Fibroblast of peridontal ligament (primary cell): ENCODE data around the gene CCDC92B.
"Not testable (repeated sequence)": the region's sequence is repeated elsewhere in the genome, so short reads cannot be mapped to it uniquely, and the experiment has no call there.

Source experiments
- DNase-seq: peaks from one replicate; pipeline ENCODE4 v3.0.0-alpha.2; 2010; ENCODE audit errors: extremely low read depth

CCDC92B gene

DNA sequence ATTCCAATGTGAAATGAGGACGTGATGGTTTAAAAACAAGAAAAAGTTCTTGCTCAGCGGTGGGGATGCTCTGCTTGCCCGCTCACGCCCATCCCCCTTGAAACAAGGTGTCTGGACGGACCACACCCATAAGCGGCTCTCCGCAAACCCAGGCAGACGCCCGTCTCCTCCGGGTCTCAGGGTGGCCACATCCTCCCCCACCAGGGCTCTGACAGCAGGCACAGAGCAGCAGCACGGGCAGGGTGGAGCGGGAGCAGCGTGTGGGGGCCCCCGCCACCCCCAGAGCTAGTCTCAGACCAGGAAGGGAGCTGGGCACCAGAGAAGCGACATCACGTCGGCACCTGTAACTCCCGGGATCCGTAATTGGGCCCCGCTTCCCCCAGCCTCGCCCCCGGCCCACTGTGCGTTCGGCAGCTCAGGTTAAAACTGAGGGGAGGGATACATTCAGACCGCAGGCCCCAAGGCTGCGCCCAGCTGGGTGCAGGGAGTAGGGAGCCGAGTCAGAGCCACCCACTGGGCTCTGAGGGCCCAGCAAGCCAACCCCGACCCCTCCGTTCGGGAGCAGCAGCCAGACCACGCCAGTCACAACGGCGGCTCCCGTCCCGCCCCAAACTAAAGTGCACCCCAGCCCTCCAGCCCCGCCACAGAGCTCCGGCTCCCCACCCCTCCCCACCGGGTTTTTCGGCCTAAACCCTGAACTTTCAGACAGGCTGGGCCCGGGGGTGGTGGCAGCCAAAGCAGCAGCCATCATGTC lies 59.9 kb downstream of the CCDC92B start:
- no peak for DNase-seq

- DNase-seq: no peak
Observed at GRCh38 chr17:2688351-2689342, 60.8 kb downstream of the CCDC92B start.

DNA sequence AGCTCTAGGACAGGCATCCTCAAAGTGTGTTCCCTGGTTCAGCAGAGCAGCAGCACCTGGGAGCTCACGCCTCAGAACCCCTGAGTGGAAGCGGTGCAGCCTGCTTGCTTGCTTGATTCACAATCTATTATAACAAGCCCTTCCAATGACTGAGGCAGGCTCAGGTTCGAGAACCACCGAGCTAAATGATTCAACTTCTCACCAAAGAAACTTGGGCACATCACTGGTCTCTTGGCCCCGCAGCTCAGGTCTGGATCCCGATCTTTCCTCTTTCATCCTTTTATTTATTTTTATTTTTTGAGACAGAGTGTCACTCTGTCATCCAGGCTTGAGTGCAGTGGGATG lies 62.4 kb downstream of the CCDC92B start:
- no peak for DNase-seq

GRCh38 chr17:2685696-2686095 lies 63.8 kb downstream of the CCDC92B start:
- no peak for DNase-seq

GRCh38 chr17:2684549-2684948 lies 64.9 kb downstream of the CCDC92B start:
- DNase-seq: no peak

DNA sequence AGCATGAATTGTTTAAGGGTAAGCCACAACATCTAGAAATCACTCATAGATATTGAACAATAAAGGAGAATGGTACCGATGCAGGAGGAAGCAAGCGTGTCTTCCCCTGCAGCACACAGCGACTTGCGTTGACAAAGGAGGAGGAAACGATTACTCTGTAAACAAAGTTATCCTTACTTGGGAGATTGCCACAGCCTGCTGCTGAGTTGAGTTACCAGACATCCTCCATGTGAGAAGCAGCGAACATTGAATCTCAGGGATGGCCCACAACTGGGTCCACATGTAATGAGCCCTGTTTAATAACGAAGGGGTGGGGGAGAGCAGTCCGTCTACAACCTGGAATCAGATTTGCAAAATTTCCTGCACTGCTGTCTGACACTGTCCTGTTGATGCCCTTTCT lies 65.5 kb downstream of the CCDC92B start:
- peak; percentile 65 for DNase-seq

DNA sequence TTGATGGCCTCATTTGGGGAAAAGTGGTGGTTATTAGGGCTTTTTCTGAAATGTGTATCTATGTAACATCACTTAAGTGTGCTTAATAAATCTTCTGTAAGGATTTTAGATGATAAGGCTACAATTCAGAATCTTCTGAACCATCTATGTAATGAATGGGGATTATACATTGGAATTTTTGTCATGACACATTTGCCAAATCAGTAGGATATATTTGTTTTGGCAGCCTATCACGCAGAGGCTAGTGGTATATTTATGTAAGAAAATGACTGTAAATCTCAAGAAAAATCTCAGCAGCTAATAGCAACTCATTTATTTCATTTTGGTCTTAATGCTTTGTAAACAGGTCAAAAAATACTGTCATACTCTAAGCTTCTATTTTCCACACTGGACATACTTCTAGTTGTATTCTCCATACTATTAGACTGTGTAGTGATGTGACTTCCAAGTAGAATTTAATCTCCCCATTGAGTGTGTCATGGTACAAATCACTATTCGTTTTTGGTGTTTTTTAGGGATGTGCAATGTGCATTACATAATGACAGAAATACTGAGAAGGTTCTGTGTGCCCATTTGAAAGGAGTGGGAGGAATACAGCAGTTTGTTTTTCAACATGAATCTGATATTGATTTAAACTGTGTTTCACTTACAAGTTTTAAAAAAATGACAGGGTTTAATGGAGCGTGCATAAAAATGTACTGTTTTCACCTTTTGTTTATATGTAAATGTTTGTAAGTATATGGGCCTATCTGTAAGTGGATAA lies 67.1 kb downstream of the CCDC92B start:
- no peak for DNase-seq

DNA sequence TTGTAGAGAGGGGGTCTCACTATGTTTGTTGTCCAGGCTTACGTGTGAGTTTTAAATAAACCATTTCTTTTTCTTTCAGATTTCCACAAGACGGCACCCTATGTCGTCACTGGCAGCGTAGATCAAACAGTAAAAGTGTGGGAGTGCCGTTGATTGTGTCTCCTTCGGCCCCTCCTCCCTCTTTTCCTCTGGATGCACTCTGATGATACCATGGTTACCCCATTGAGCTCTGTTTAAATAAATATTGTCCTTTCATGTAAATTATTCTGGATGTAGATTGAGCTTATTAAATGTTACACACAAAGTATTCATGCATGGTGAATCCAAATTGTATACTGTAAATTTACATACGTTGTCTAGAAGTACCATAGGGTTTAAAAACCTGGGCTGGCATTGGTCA lies 67.8 kb downstream of the CCDC92B start:
- DNase-seq: no peak

DNA sequence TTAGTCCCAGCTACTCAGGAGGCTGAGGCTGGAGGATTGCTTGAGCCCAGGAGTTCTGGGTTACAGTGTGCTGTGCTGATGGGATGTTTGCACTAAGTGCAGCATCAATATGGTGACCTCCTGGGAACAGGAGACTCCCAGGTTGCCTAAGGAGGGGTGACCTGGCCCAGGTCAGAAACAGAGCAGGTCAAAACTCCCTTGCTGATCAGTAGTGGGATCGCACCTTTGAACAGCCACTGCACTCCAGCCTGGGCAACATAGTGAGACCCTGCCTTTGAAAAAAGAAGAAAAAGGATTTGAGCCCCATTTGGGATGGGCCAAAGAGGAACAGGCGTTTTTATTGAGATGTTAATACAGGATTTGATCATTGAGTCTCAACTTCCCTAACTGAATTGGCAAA lies 68.5 kb downstream of the CCDC92B start:
- no peak for DNase-seq

DNA sequence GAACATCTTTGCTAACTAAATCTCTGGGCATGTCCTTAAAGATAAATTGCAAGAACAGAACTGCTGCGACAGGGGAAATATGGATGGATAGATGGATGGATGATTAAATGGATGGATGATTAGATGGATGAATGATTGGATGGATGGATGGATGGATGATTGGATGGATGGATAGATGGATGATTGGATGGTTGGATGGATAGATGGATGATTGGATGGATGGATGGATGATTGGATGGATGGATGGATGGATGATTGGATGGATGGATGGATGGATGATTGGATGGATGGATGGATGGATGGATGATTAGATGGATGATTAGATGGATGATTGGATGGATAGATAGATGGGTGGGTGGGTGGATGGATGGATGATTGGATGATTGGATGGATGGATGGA lies 70.2 kb downstream of the CCDC92B start:
- not testable (repeated sequence) for DNase-seq
